NOMO-1 treated with dmso at 0.1 percent for 144 hours (cell line): Measurements from ENCODE around the gene LGALS3.
A peak's percentile ranks its signal among the peaks of the same experiment; 100 is the strongest.

Experiments used
- DNase-seq: peaks from one replicate; lab custom pipeline; 2025; ENCODE audit not compliant: unreplicated experiment; lab: John Stamatoyannopoulos, UW

Gene LGALS3

GRCh38 chr14:55129086-55129427, at the start of gene LGALS3:
LGALS3 (plus strand) TSS chr14:55129252; CDS start chr14:55137374, 8,122 bp downstream.
- peak; percentile 24 for DNase-seq

- DNase-seq = peak; percentile 27
Measured at GRCh38 chr14:55079961-55080360, 49.1 kb upstream of the LGALS3 start.

- DNase-seq = no peak
Measured at GRCh38 chr14:55084401-55085059, 44.5 kb upstream of the LGALS3 start.

- DNase-seq = no peak
Measured at GRCh38 chr14:55085060-55085660, 43.9 kb upstream of the LGALS3 start.

- DNase-seq = no peak
Measured at GRCh38 chr14:55086938-55087337, 42.1 kb upstream of the LGALS3 start.

- DNase-seq = no peak
Measured at GRCh38 chr14:55088356-55088755, 40.7 kb upstream of the LGALS3 start.

- DNase-seq = no peak
Measured at GRCh38 chr14:55092341-55092740, 36.7 kb upstream of the LGALS3 start.

- DNase-seq = no peak
Measured at GRCh38 chr14:55094292-55095157, 34.5 kb upstream of the LGALS3 start.

- DNase-seq = no peak
Measured at GRCh38 chr14:55097881-55098560, 31.0 kb upstream of the LGALS3 start.

GRCh38 chr14:55098561-55098898, 30.5 kb upstream of the LGALS3 start:
- DNase-seq = no peak

- no peak for DNase-seq
Measured at GRCh38 chr14:55099756-55100155, 29.3 kb upstream of the LGALS3 start.

- no peak for DNase-seq
Measured at GRCh38 chr14:55101698-55102097, 27.4 kb upstream of the LGALS3 start.

- DNase-seq = peak; percentile 87
Measured at GRCh38 chr14:55102141-55102621, 26.9 kb upstream of the LGALS3 start.

- peak; percentile 45 for DNase-seq
Measured at GRCh38 chr14:55103005-55103640, 25.9 kb upstream of the LGALS3 start.

- peak; percentile 48 for DNase-seq
Measured at GRCh38 chr14:55103971-55104954, 24.8 kb upstream of the LGALS3 start.

- no peak for DNase-seq
Measured at GRCh38 chr14:55105991-55106390, 23.1 kb upstream of the LGALS3 start.

- DNase-seq = peak; percentile 51
Measured at GRCh38 chr14:55107766-55108554, 21.1 kb upstream of the LGALS3 start.

- DNase-seq = no peak
Measured at GRCh38 chr14:55109836-55110235, 19.2 kb upstream of the LGALS3 start.

GRCh38 chr14:55111122-55111708, 17.8 kb upstream of the LGALS3 start:
- no peak for DNase-seq
